IMR-90 (cell line): ENCODE measurements around the gene OTUB2. TPM values are rescaled to one million over a fixed set of nuclear protein-coding genes. Genes with fewer than 3 reads are reported as not detected.

Experiments used
- ATAC-seq: fragments of 200-7000 bp; cut with Tn5 transposase; 2 replicates; pipeline ENCODE4 v1.9.1; 2020; ENCODE audit warnings: low read depth, mild to moderate bottlenecking, moderate library complexity
- BruUV-seq: library from RNA; stranded (reverse); fragments of 400-500 nt; replicated peaks from 2 replicates; lab custom pipeline; 2021; lab: Mats Ljungman, UMichigan
- CTCF ChIA-PET: fragments of 300-600 bp; formaldehyde crosslinking; extraction: SDS; loops from one replicate; lab custom pipeline; 2021; ENCODE audit warnings: antibody characterized with exemption; lab: Yijun Ruan, JAX
- POLR2A ChIA-PET: fragments of 300-600 bp; sonication (Branson Sonifier 250); formaldehyde crosslinking; loops from one replicate; lab custom pipeline; 2022; ENCODE audit warnings: antibody characterized with exemption; ENCODE audit not compliant: unreplicated experiment; lab: Charles Lee
- DNase-seq: peaks from one replicate; pipeline ENCODE4 v3.0.0; 2013
- H2AFZ ChIP-seq: replicated peaks from 2 replicates; pipeline ENCODE3; 2013; ENCODE audit warnings: low read length, mild to moderate bottlenecking; ENCODE audit not compliant: poor library complexity
- H2AK5ac ChIP-seq: 2 replicates; pipeline ENCODE4 v1.6.1; 2013; ENCODE audit warnings: low read depth, low read length, inconsistent platforms
- H2AK9ac ChIP-seq: replicated peaks from 2 replicates; pipeline ENCODE3; 2013; ENCODE audit warnings: mild to moderate bottlenecking, low read depth, low read length, moderate library complexity; ENCODE audit not compliant: poor library complexity
- H2BK120ac ChIP-seq: 2 replicates; pipeline ENCODE4 v1.6.1; 2013; ENCODE audit warnings: low read depth, low read length, inconsistent platforms
- H2BK15ac ChIP-seq: 3 replicates; pipeline ENCODE4 v1.6.1; 2013; ENCODE audit warnings: low read depth, low read length, inconsistent platforms
- H2BK20ac ChIP-seq: 2 replicates; pipeline ENCODE4 v1.6.1; 2013; ENCODE audit warnings: low read depth, mild to moderate bottlenecking, inconsistent platforms, low read length, moderate library complexity
- H2BK5ac ChIP-seq: 2 replicates; pipeline ENCODE4 v1.6.1; 2013; ENCODE audit warnings: mild to moderate bottlenecking, low read depth, low read length, inconsistent platforms; ENCODE audit not compliant: poor library complexity, severe bottlenecking
- H3K14ac ChIP-seq: replicated peaks from 2 replicates; pipeline ENCODE4 v1.6.1; 2013; ENCODE audit warnings: low read depth, low read length, inconsistent platforms
- H3K18ac ChIP-seq: 2 replicates; pipeline ENCODE4 v1.6.1; 2013; ENCODE audit warnings: low read depth, low read length, control low read depth
- H3K23ac ChIP-seq: 2 replicates; pipeline ENCODE4 v1.6.1; 2013; ENCODE audit warnings: low read depth, low read length, inconsistent platforms
- H3K27ac ChIP-seq: 2 replicates; pipeline ENCODE4 v1.5.1; 2013; ENCODE audit warnings: mild to moderate bottlenecking, control low read depth, low read length; ENCODE audit not compliant: insufficient read depth
- H3K27me3 ChIP-seq: 2 replicates; pipeline ENCODE4 v1.6.1; 2013; ENCODE audit warnings: low read length; ENCODE audit not compliant: control insufficient read depth, insufficient read depth
- H3K36me3 ChIP-seq: 2 replicates; pipeline ENCODE4 v1.6.1; 2013; ENCODE audit warnings: low read length, mixed read lengths; ENCODE audit not compliant: control insufficient read depth, insufficient read depth
- H3K4ac ChIP-seq: 2 replicates; pipeline ENCODE4 v1.6.1; 2013; ENCODE audit warnings: low read depth, low read length, inconsistent platforms
- H3K4me1 ChIP-seq: 2 replicates; pipeline ENCODE4 v1.6.1; 2013; ENCODE audit warnings: low read length, mixed read lengths; ENCODE audit not compliant: control insufficient read depth, insufficient read depth
- H3K4me2 ChIP-seq: 2 replicates; pipeline ENCODE4 v1.6.1; 2013; ENCODE audit warnings: low read depth, mild to moderate bottlenecking, control low read depth, low read length, moderate library complexity
- H3K4me3 ChIP-seq: 2 replicates; pipeline ENCODE4 v1.5.1; 2013; ENCODE audit warnings: low read depth, mild to moderate bottlenecking, control low read depth, low read length, moderate library complexity; ENCODE audit not compliant: insufficient read depth
- H3K56ac ChIP-seq: 2 replicates; pipeline ENCODE4 v1.6.1; 2013; ENCODE audit warnings: low read length, inconsistent platforms; ENCODE audit not compliant: insufficient read depth; ENCODE audit errors: extremely low read depth
- H3K79me1 ChIP-seq, 2 experiments: 2 replicates each; pipeline ENCODE4 v1.6.1; 2013; ENCODE audit warnings: low read length in 2 of 2, inconsistent platforms in 1 of 2, low read depth in 1 of 2
- H3K9ac ChIP-seq: 2 replicates; pipeline ENCODE4 v1.6.1; 2013; ENCODE audit warnings: low read depth, low read length, control low read depth
- H3K9me1 ChIP-seq: 2 replicates; pipeline ENCODE4 v1.6.1; 2013; ENCODE audit warnings: low read length, inconsistent platforms; ENCODE audit not compliant: insufficient read depth
- H3K9me3 ChIP-seq: 2 replicates; pipeline ENCODE4 v1.6.1; 2013; ENCODE audit warnings: low read length; ENCODE audit not compliant: control insufficient read depth, insufficient read depth
- H4K20me1 ChIP-seq: 2 replicates; pipeline ENCODE4 v1.6.1; 2013; ENCODE audit warnings: low read length, inconsistent platforms; ENCODE audit not compliant: insufficient read depth
- H4K5ac ChIP-seq: 2 replicates; pipeline ENCODE4 v1.6.1; 2013; ENCODE audit warnings: mild to moderate bottlenecking, low read depth, low read length, control low read depth
- H4K8ac ChIP-seq, 2 experiments: 2 replicates each; pipeline ENCODE4 v1.6.1; 2013; ENCODE audit warnings: low read depth in 2 of 2, low read length in 2 of 2, control low read depth in 1 of 2, inconsistent platforms in 1 of 2
- H4K91ac ChIP-seq: 2 replicates; pipeline ENCODE4 v1.6.1; 2013; ENCODE audit warnings: low read depth, low read length, inconsistent platforms; ENCODE audit not compliant: insufficient read depth
- BHLHE40 ChIP-seq: fragments of 150-350 bp; IDR thresholded peaks from 2 replicates; pipeline ENCODE4 v1.6.1; 2016; ENCODE audit warnings: mild to moderate bottlenecking, low read depth, low read length
- CEBPB ChIP-seq: IDR thresholded peaks from 2 replicates; pipeline ENCODE4 v1.6.1; 2012; ENCODE audit warnings: low read depth, low read length, improper control_type of control experiment
- CHD1 ChIP-seq: IDR thresholded peaks from 2 replicates; pipeline ENCODE4 v1.6.1; 2012; ENCODE audit warnings: low read depth, low read length, improper control_type of control experiment
- CTCF ChIP-seq: conservative IDR thresholded peaks from 2 replicates; pipeline ENCODE4 v1.5.1; 2012; ENCODE audit warnings: mild to moderate bottlenecking, low read depth, low read length, improper control_type of control experiment
- FOS ChIP-seq: fragments of 150-350 bp; IDR thresholded peaks from 2 replicates; pipeline ENCODE4 v1.6.1; 2016; ENCODE audit warnings: low read depth, low read length
- MAFK ChIP-seq: IDR thresholded peaks from 2 replicates; pipeline ENCODE4 v1.6.1; 2012; ENCODE audit warnings: low read depth, low read length, improper control_type of control experiment
- MAZ ChIP-seq: IDR thresholded peaks from 2 replicates; pipeline ENCODE4 v1.6.1; 2012; ENCODE audit warnings: low read depth, mild to moderate bottlenecking, low read length, improper control_type of control experiment, moderate library complexity, borderline replicate concordance
- MXI1 ChIP-seq: IDR thresholded peaks from 2 replicates; pipeline ENCODE4 v1.6.1; 2012; ENCODE audit warnings: low read depth, mild to moderate bottlenecking, low read length, moderate library complexity, borderline replicate concordance
- NFE2L2 ChIP-seq: fragments of 150-350 bp; IDR thresholded peaks from 2 replicates; pipeline ENCODE4 v1.6.1; 2016; ENCODE audit warnings: low read depth, mild to moderate bottlenecking, low read length
- POLR2A ChIP-seq: IDR thresholded peaks from 2 replicates; pipeline ENCODE4 v1.6.1; 2012; ENCODE audit warnings: mild to moderate bottlenecking, low read depth, low read length
- RAD21 ChIP-seq: IDR thresholded peaks from 2 replicates; pipeline ENCODE4 v1.6.1; 2012; ENCODE audit warnings: low read length, improper control_type of control experiment
- RCOR1 ChIP-seq: IDR thresholded peaks from 2 replicates; pipeline ENCODE4 v1.6.1; 2012; ENCODE audit warnings: mild to moderate bottlenecking, low read length, improper control_type of control experiment; ENCODE audit not compliant: insufficient replicate concordance
- SMC3 ChIP-seq: fragments of 150-350 bp; IDR thresholded peaks from 2 replicates; pipeline ENCODE4 v1.6.1; 2016; ENCODE audit warnings: low read depth, mild to moderate bottlenecking, antibody characterized with exemption, low read length, moderate library complexity
- USF2 ChIP-seq: fragments of 150-350 bp; IDR thresholded peaks from 2 replicates; pipeline ENCODE4 v1.6.1; 2017; ENCODE audit warnings: mild to moderate bottlenecking, antibody characterized with exemption, low read length, low read depth
- WGBS, 2 experiments: methylation state at CpG; one replicate each; pipeline versions ENCODE4 v1.1.5 to v1.1.7; 2013; ENCODE audit warnings: missing lambda C conversion rate in 2 of 2; ENCODE audit not compliant: insufficient read length in 1 of 2; ENCODE audit errors: extremely low coverage in 2 of 2; 5-methylcytosine and 5-hydroxymethylcytosine counted together
- dilution Hi-C: fragments of 300-500 bp; cut with HindIII; formaldehyde crosslinking; loops from one replicate; pipeline ENCODE4 v1.14.3; 2018; ENCODE audit warnings: low sequenced_read_pairs; ENCODE audit not compliant: unreplicated experiment
- in situ Hi-C: fragments of 300-500 bp; cut with MboI; formaldehyde crosslinking; loops from 3 replicates; pipeline ENCODE4 v1.14.3; 2019; ENCODE audit warnings: low sequenced_read_pairs, inconsistent platforms, mixed read lengths
- intact Hi-C: fragments of 100-400 bp; cut with micrococcal nuclease; formaldehyde crosslinking; loops from 2 replicates; pipeline ENCODE4 v1.10.0; 2022
- polyA plus RNA-seq, 3 experiments: library from polyadenylated mRNA; depleted of rRNA; stranded (reverse); fragments of >200 nt; gene quantifications; 2 replicates each; pipeline ENCODE4 v1.2.3, GENCODE V29; 2012; ENCODE audit warnings: low replicate concordance in 1 of 3
- total RNA-seq: library from RNA; depleted of rRNA; stranded (reverse); fragments of >200 nt; gene quantifications from 2 replicates; pipeline ENCODE4 v1.2.3, GENCODE V29; 2012

The OTUB2 gene
- total and polyA plus RNA-seq, 2 of the 4 experiments (the other 2 are of a cell fraction), result 1.1 to 2.5 TPM

GRCh38 chr14:94049625-94050023, 23.5 kb downstream of the OTUB2 start:
- Histone ChIP-seq H3K4me2 (no peak overlapping the region), H3K27ac (no peak overlapping the region), H2BK5ac (no peak overlapping the region), H4K91ac (no peak overlapping the region), H3K27me3 (no peaks in the 10 kb centered on the region), H2AK9ac (no peak overlapping the region), H3K4me1 (no peaks in the 10 kb centered on the region), H3K23ac (no peak overlapping the region), H3K9me3 (no peaks in the 10 kb centered on the region), H2BK15ac (no peak overlapping the region), H3K79me1 (peaks cover 8 to 18% of the 10 kb centered on the region in 2 experiments; a peak in 3 of 4 replicates), H3K14ac (no peak overlapping the region), H2BK120ac (no peak overlapping the region), H3K18ac (no peak overlapping the region), H3K4me3 (no peak overlapping the region), H4K8ac (no peak overlapping the region), H2AK5ac (no peak overlapping the region), H4K20me1 (0 out of 2 replicates have a peak, but pooled peaks cover 4% of the 10 kb centered on the region), H4K5ac (no peak overlapping the region), H2BK20ac (no peak overlapping the region), H3K4ac (no peak overlapping the region), H3K9me1 (no peaks in the 10 kb centered on the region), H3K9ac (no peak overlapping the region), H2AFZ (no peak overlapping the region), H3K36me3 (peaks cover 77% of the 10 kb centered on the region), H3K56ac (no peak overlapping the region)
- BruUV-seq, result no TSS peak
- no CpG with 5 or more reads among the region's 2 CpGs for WGBS, 2 experiments
- in situ Hi-C loops (no loop called here), dilution Hi-C loops (no loop called here), intact Hi-C loops (no loop called here)
- ATAC-seq, result no peak
- no peak for DNase-seq
- POLR2A ChIA-PET, result no interaction called here
- no peak for TF ChIP-seq CEBPB
- no peak for TF ChIP-seq CHD1
- TF ChIP-seq SMC3, result no peak
- TF ChIP-seq MAZ, result no peak
- TF ChIP-seq MXI1, result no peak
- TF ChIP-seq MAFK, result no peak
- no peak for TF ChIP-seq RAD21
- TF ChIP-seq RCOR1, result no peak
- no peak for TF ChIP-seq POLR2A
- no peak for TF ChIP-seq USF2
- TF ChIP-seq NFE2L2, result no peak
- TF ChIP-seq CTCF, result no peak
- TF ChIP-seq FOS, result no peak
- no peak for TF ChIP-seq BHLHE40
- CTCF ChIA-PET, result interaction anchor here (0.9 to 1.9 kb wide), 2 partner anchors 83 to 87 kb away, joined by 6 to 8 read pairs; no protein-coding TSS in a partner anchor
